ENCODE measurements around the gene FRMD3. TPM values are rescaled to one million over a fixed set of nuclear protein-coding genes. Genes with fewer than 3 reads are reported as not detected.
A peak's percentile ranks its signal among the peaks of the same experiment; 100 is the strongest.

Gene FRMD3
- polyA plus RNA-seq (2013, experiment 1 of 2) = 0.91 TPM
- 1.1 TPM for polyA plus RNA-seq (2013, experiment 2 of 2)

DNA sequence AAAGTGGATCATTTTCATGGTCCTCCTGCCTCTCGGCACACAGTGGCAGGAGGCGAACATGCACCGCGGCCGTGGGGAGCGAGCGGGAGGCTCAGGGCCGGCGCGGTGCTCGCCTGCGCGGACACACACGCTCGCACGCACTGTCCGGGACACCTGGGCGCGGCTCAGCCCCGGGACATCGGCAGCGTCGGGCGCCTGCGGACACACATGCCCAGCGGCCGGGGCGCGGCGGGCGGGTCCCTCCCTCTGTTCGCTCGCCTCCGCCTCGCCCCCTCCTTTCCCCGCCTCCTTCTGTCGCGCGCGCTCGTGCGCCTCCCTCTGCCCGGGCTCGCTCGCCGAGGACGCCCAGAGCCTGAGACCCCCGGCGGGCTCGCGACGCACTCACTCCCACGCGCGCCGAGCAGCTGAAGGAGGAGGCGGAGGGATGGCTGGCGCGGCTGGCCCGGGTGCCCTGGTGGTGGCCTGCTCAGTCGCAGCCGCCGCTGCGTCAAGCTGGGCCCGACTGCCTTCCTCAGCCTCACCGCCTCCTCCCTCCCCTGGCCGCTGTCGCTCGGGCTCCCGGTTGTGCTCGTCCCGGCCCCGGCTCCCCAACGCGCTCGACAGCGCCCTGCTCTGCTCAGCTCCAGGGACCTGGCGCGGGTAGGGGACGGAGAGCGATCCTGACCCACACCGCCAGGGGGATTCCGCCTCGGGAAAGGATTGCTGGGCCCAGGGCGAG is at the start of gene FRMD3:
TSS of gene FRMD3 (minus strand) at position 230 of the 718 bp plus-strand sequence. CDS start at position 60, 170 bp downstream.
- peak within 1 kb of the TSS; percentile 92 for H3K23ac ChIP-seq (ENCODE audit: low read depth, low read length, poor library complexity)
- H3K18ac ChIP-seq (ENCODE audit: low read length) = peak within 1 kb of the TSS; percentile 98
- H4K8ac ChIP-seq (ENCODE audit: low read depth, low read length) = no peak within 1 kb of the TSS
- H3K4me1 ChIP-seq (ENCODE audit: control insufficient read depth in 2 of 2, insufficient read depth in 1 of 2, low read depth in 1 of 2, low read length in 2 of 2) = peaks cover 7 to 14% of the 10 kb centered on the region in 2 donors
- peak within 1 kb of the TSS; percentile 78 for H2BK15ac ChIP-seq (ENCODE audit: low read length)
- peak within 1 kb of the TSS; percentile 88 for H2BK5ac ChIP-seq (ENCODE audit: low read length)
- peak within 1 kb of the TSS; percentile 49 for H3K14ac ChIP-seq (ENCODE audit: low read length)
- peaks cover 4 to 22% (median 17%) of the 10 kb centered on the region in 3 experiments for H3K27me3 ChIP-seq (ENCODE audit: control insufficient read depth in 3 of 3, insufficient read depth in 3 of 3, low read depth in 1 of 3, low read length in 3 of 3)
- peak within 1 kb of the TSS; percentile 99 for H2AFZ ChIP-seq (ENCODE audit: low read length)
- no peaks in the 10 kb centered on the region for H3K79me1 ChIP-seq (ENCODE audit: low read depth, low read length)
- peak; percentile 78 for DNase-seq (ENCODE audit: low spot score)
- no peak within 1 kb of the TSS for H4K91ac ChIP-seq (ENCODE audit: low read depth, low read length, poor library complexity)
- peak within 1 kb of the TSS; percentile 77 for H2BK12ac ChIP-seq (ENCODE audit: low read length)
- H3K4me3 ChIP-seq (ENCODE audit: low read length in 2 of 2) = peak within 1 kb of the TSS; percentile 71 to 89
- no peak within 1 kb of the TSS for H3K27ac ChIP-seq (replicated peaks; ENCODE audit: low read length)
- H2AK5ac ChIP-seq (ENCODE audit: low read depth, low read length) = peak within 1 kb of the TSS; percentile 88
- peak within 1 kb of the TSS; percentile 100 for H3K4me2 ChIP-seq (ENCODE audit: insufficient read depth, low read length, poor library complexity, severe bottlenecking)
- no peaks in the 10 kb centered on the region for H3K9me3 ChIP-seq (replicated peaks in 1 of 2; ENCODE audit: control insufficient read depth in 2 of 2, insufficient read depth in 1 of 2, low read depth in 1 of 2, low read length in 2 of 2)
- H3K4ac ChIP-seq (ENCODE audit: low read length) = no peak within 1 kb of the TSS
- H2BK120ac ChIP-seq (ENCODE audit: low read depth, low read length) = peak within 1 kb of the TSS; percentile 21
- no CpG with 5 or more reads among the region's 85 CpGs for WGBS, 2 donors (ENCODE audit: extremely low coverage in 2 of 2, insufficient read length in 2 of 2, insufficient replicate concordance in 1 of 2)
- no peaks in the 10 kb centered on the region for H3K36me3 ChIP-seq (replicated peaks in 1 of 2; ENCODE audit: control insufficient read depth in 2 of 2, insufficient read depth in 2 of 2, low read length in 2 of 2)
- peak within 1 kb of the TSS; percentile 95 for H3K9ac ChIP-seq (ENCODE audit: low read depth, low read length, poor library complexity)

DNA sequence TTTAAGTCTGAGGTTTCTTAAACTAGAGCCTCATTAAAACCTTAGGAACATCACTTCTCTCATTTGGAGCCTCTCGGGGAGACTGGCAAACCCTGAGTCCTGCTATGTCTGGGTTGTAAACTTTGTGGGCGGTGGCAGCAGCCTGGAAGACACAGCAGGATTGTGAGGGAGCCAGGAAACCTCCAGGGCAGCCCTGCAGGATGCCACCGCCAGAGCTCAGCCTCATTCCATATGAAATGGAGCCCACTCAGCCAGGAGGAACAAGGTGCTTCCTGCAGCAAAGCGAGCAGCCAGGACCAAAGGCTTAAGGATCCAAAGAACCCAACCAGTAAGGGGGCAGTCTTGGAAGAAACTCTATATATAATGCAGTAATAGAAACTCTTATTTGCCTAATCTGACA is 46.8 kb upstream of the FRMD3 start:
- no peak overlapping the region for H3K27ac ChIP-seq (replicated peaks; ENCODE audit: low read length)
- H2BK5ac ChIP-seq (ENCODE audit: low read length) = no peak overlapping the region
- no CpG with 5 or more reads among the region's 4 CpGs for WGBS, 2 donors (ENCODE audit: extremely low coverage in 2 of 2, insufficient read length in 2 of 2, insufficient replicate concordance in 1 of 2)
- H2AK5ac ChIP-seq (ENCODE audit: low read depth, low read length) = no peak overlapping the region
- H3K4me3 ChIP-seq (ENCODE audit: low read length in 2 of 2) = no peak overlapping the region
- H2AFZ ChIP-seq (ENCODE audit: low read length) = no peak overlapping the region
- H2BK12ac ChIP-seq (ENCODE audit: low read length) = no peak overlapping the region
- H3K4ac ChIP-seq (ENCODE audit: low read length) = no peak overlapping the region
- no peak overlapping the region for H4K91ac ChIP-seq (ENCODE audit: low read depth, low read length, poor library complexity)
- no peaks in the 10 kb centered on the region for H3K9me3 ChIP-seq (replicated peaks in 1 of 2; ENCODE audit: control insufficient read depth in 2 of 2, insufficient read depth in 1 of 2, low read depth in 1 of 2, low read length in 2 of 2)
- no peak overlapping the region for H2BK15ac ChIP-seq (ENCODE audit: low read length)
- no peak overlapping the region for H4K8ac ChIP-seq (ENCODE audit: low read depth, low read length)
- no peaks in the 10 kb centered on the region for H3K79me1 ChIP-seq (ENCODE audit: low read depth, low read length)
- no peak overlapping the region for H3K9ac ChIP-seq (ENCODE audit: low read depth, low read length, poor library complexity)
- no peaks in the 10 kb centered on the region for H3K27me3 ChIP-seq (ENCODE audit: control insufficient read depth in 3 of 3, insufficient read depth in 3 of 3, low read depth in 1 of 3, low read length in 3 of 3)
- no peaks in the 10 kb centered on the region for H3K36me3 ChIP-seq (replicated peaks in 1 of 2; ENCODE audit: control insufficient read depth in 2 of 2, insufficient read depth in 2 of 2, low read length in 2 of 2)
- no peak overlapping the region for H2BK120ac ChIP-seq (ENCODE audit: low read depth, low read length)
- H3K4me2 ChIP-seq (ENCODE audit: insufficient read depth, low read length, poor library complexity, severe bottlenecking) = no peak overlapping the region
- H3K23ac ChIP-seq (ENCODE audit: low read depth, low read length, poor library complexity) = no peak overlapping the region
- no peak overlapping the region for H3K18ac ChIP-seq (ENCODE audit: low read length)
- no peak overlapping the region for H3K14ac ChIP-seq (ENCODE audit: low read length)
- H3K4me1 ChIP-seq (ENCODE audit: control insufficient read depth in 2 of 2, insufficient read depth in 1 of 2, low read depth in 1 of 2, low read length in 2 of 2) = no peaks in the 10 kb centered on the region
- DNase-seq (ENCODE audit: low spot score) = no peak

DNA sequence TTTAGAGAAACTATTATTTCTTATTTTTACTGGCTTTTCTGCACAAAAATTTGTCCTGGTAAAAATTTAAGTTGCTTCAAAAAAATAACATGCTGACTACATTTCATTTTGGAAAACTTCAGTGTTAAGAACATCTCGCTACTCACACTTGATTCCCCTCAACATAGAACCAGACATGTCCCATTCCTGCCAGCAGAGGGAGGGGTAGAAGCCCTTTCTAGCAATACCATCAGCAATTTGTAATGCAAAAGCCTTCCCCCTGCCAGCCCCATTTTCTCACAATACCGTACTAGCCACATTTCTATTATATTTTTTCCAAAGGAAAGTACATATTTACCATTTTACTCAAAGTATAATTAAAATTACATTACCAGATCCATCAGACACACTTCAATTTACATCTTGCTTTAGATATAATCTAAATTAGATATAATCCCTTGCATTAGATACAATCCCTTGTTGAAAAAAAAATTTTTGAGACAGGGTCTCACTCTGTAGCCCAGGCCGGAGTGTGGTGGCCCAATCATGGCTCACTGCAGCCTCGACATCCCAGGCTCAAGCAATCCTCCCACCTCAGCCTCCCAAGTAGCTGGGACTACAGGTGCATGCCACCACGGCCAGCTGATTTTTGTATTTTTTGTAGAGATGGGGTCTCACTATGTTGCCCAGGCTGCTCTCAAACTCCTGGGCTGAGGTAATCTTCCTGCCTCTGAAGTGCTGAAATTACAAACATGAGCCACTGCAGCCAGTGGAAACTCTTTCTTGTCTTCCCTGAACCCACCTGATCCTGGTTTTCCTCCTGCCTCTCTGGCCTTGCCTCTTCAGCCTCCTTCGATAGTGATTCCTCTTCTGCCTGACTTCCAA is 45.2 kb upstream of the FRMD3 start:
- no peak overlapping the region for H3K4me3 ChIP-seq (ENCODE audit: low read length in 2 of 2)
- H3K9me3 ChIP-seq (replicated peaks in 1 of 2; ENCODE audit: control insufficient read depth in 2 of 2, insufficient read depth in 1 of 2, low read depth in 1 of 2, low read length in 2 of 2) = no peaks in the 10 kb centered on the region
- no peak overlapping the region for H3K23ac ChIP-seq (ENCODE audit: low read depth, low read length, poor library complexity)
- H4K8ac ChIP-seq (ENCODE audit: low read depth, low read length) = no peak overlapping the region
- no peak overlapping the region for H2BK120ac ChIP-seq (ENCODE audit: low read depth, low read length)
- H2BK15ac ChIP-seq (ENCODE audit: low read length) = no peak overlapping the region
- no peaks in the 10 kb centered on the region for H3K4me1 ChIP-seq (ENCODE audit: control insufficient read depth in 2 of 2, insufficient read depth in 1 of 2, low read depth in 1 of 2, low read length in 2 of 2)
- H3K36me3 ChIP-seq (replicated peaks in 1 of 2; ENCODE audit: control insufficient read depth in 2 of 2, insufficient read depth in 2 of 2, low read length in 2 of 2) = no peaks in the 10 kb centered on the region
- no peak overlapping the region for H3K27ac ChIP-seq (replicated peaks; ENCODE audit: low read length)
- H3K27me3 ChIP-seq (ENCODE audit: control insufficient read depth in 3 of 3, insufficient read depth in 3 of 3, low read depth in 1 of 3, low read length in 3 of 3) = no peaks in the 10 kb centered on the region
- no peaks in the 10 kb centered on the region for H3K79me1 ChIP-seq (ENCODE audit: low read depth, low read length)
- H4K91ac ChIP-seq (ENCODE audit: low read depth, low read length, poor library complexity) = no peak overlapping the region
- no peak overlapping the region for H3K14ac ChIP-seq (ENCODE audit: low read length)
- H2BK5ac ChIP-seq (ENCODE audit: low read length) = no peak overlapping the region
- no peak overlapping the region for H2AFZ ChIP-seq (ENCODE audit: low read length)
- no peak overlapping the region for H2AK5ac ChIP-seq (ENCODE audit: low read depth, low read length)
- H3K9ac ChIP-seq (ENCODE audit: low read depth, low read length, poor library complexity) = no peak overlapping the region
- no peak overlapping the region for H3K4ac ChIP-seq (ENCODE audit: low read length)
- WGBS, 2 donors (ENCODE audit: extremely low coverage in 2 of 2, insufficient read length in 2 of 2, insufficient replicate concordance in 1 of 2) = no CpG with 5 or more reads among the region's 6 CpGs
- no peak overlapping the region for H2BK12ac ChIP-seq (ENCODE audit: low read length)
- DNase-seq (ENCODE audit: low spot score) = peak; percentile 33
- no peak overlapping the region for H3K4me2 ChIP-seq (ENCODE audit: insufficient read depth, low read length, poor library complexity, severe bottlenecking)
- no peak overlapping the region for H3K18ac ChIP-seq (ENCODE audit: low read length)

DNA sequence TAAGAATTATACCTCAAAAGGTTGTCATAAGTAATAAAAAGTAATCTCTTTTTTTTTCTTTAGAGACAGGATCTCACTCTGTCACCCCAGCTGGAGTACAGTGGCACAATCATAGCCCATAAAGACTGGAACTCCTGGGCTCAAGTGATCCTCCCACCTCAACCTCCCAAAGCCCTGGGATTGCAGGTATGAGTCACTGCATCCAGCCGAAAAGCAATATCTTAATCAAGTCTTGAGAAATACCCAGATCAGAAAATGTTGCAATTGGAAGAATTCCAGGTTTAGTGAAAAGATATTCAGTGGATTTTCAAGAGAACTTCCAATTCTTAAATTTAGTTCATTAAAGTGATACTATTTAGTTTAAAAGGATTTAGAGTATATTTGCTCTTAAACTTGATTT is 43.8 kb upstream of the FRMD3 start:
- H4K91ac ChIP-seq (ENCODE audit: low read depth, low read length, poor library complexity) = no peak overlapping the region
- no peaks in the 10 kb centered on the region for H3K27me3 ChIP-seq (ENCODE audit: control insufficient read depth in 3 of 3, insufficient read depth in 3 of 3, low read depth in 1 of 3, low read length in 3 of 3)
- H2BK5ac ChIP-seq (ENCODE audit: low read length) = no peak overlapping the region
- H3K79me1 ChIP-seq (ENCODE audit: low read depth, low read length) = no peaks in the 10 kb centered on the region
- H3K27ac ChIP-seq (replicated peaks; ENCODE audit: low read length) = no peak overlapping the region
- no peak overlapping the region for H2AFZ ChIP-seq (ENCODE audit: low read length)
- H3K4me3 ChIP-seq (ENCODE audit: low read length in 2 of 2) = no peak overlapping the region
- no peak overlapping the region for H3K18ac ChIP-seq (ENCODE audit: low read length)
- no CpG with 5 or more reads among the region's 1 CpG for WGBS, 2 donors (ENCODE audit: extremely low coverage in 2 of 2, insufficient read length in 2 of 2, insufficient replicate concordance in 1 of 2)
- H3K4me1 ChIP-seq (ENCODE audit: control insufficient read depth in 2 of 2, insufficient read depth in 1 of 2, low read depth in 1 of 2, low read length in 2 of 2) = no peaks in the 10 kb centered on the region
- H3K23ac ChIP-seq (ENCODE audit: low read depth, low read length, poor library complexity) = no peak overlapping the region
- no peak overlapping the region for H3K9ac ChIP-seq (ENCODE audit: low read depth, low read length, poor library complexity)
- no peaks in the 10 kb centered on the region for H3K36me3 ChIP-seq (replicated peaks in 1 of 2; ENCODE audit: control insufficient read depth in 2 of 2, insufficient read depth in 2 of 2, low read length in 2 of 2)
- no peak overlapping the region for H4K8ac ChIP-seq (ENCODE audit: low read depth, low read length)
- H3K14ac ChIP-seq (ENCODE audit: low read length) = no peak overlapping the region
- no peak overlapping the region for H3K4ac ChIP-seq (ENCODE audit: low read length)
- H2BK120ac ChIP-seq (ENCODE audit: low read depth, low read length) = no peak overlapping the region
- no peak for DNase-seq (ENCODE audit: low spot score)
- no peak overlapping the region for H2BK15ac ChIP-seq (ENCODE audit: low read length)
- H3K9me3 ChIP-seq (replicated peaks in 1 of 2; ENCODE audit: control insufficient read depth in 2 of 2, insufficient read depth in 1 of 2, low read depth in 1 of 2, low read length in 2 of 2) = no peaks in the 10 kb centered on the region
- no peak overlapping the region for H3K4me2 ChIP-seq (ENCODE audit: insufficient read depth, low read length, poor library complexity, severe bottlenecking)
- no peak overlapping the region for H2BK12ac ChIP-seq (ENCODE audit: low read length)
- no peak overlapping the region for H2AK5ac ChIP-seq (ENCODE audit: low read depth, low read length)

Data from neuronal stem cell (in vitro differentiated cells).